HCT116 (cell line): ENCODE results near the gene RGMB. TPM values are rescaled to one million over a fixed set of nuclear protein-coding genes. Genes with fewer than 3 reads are reported as not detected.

Experiments
- ATAC-seq: fragments of 200-7000 bp; cut with Tn5 transposase; 2 replicates; pipeline ENCODE4 v1.9.1; 2020; ENCODE audit warnings: mild to moderate bottlenecking, moderate library complexity
- BruUV-seq: library from RNA; stranded (reverse); fragments of 400-500 nt; replicated peaks from 2 replicates; lab custom pipeline; 2021; lab: Mats Ljungman, UMichigan
- CTCF ChIA-PET: fragments of 300-600 bp; sonication (Branson Sonifier 250); formaldehyde crosslinking; loops from one replicate; lab custom pipeline; 2021; ENCODE audit warnings: antibody characterized with exemption; lab: Charles Lee
- POLR2A ChIA-PET: fragments of 300-600, 350-600 bp; sonication (Branson Sonifier 250); formaldehyde crosslinking; loops from one replicate; lab custom pipeline; 2021; ENCODE audit warnings: antibody characterized with exemption; lab: Charles Lee
- RAD21 ChIA-PET, 2 experiments: fragments of 300-600 bp; sonication (Branson Sonifier 250); formaldehyde crosslinking; loops; one replicate each; lab custom pipeline; 2023; ENCODE audit warnings: low total read pairs in 2 of 2; ENCODE audit not compliant: uncharacterized antibody in 2 of 2, unreplicated experiment in 2 of 2, low non-redundant PET in 1 of 2; lab: Charles Lee
- DNase-seq: peaks from one replicate; pipeline ENCODE4 v3.0.0-alpha.2; 2010; ENCODE audit warnings: low read depth, low spot score
- H2AFZ ChIP-seq: fragments of 200-600 bp; shearing (Covaris generic), sonication (generic); 2 replicates; pipeline ENCODE4 v1.6.1; 2017; ENCODE audit warnings: low read depth, mixed run types, mixed read lengths, antibody characterized with exemption, low read length; ENCODE audit not compliant: poor library complexity, severe bottlenecking
- H3K27ac ChIP-seq: 2 replicates; pipeline ENCODE4 v1.5.1; 2012; ENCODE audit warnings: low read depth, low read length
- H3K27me3 ChIP-seq: fragments of 200-600 bp; sonication (generic); 2 replicates; pipeline ENCODE4 v1.6.1; 2016; ENCODE audit warnings: mixed run types, low read length, mixed read lengths; ENCODE audit not compliant: insufficient read depth
- H3K36me3 ChIP-seq, 2 experiments: fragments of 200-500 bp in 1 of 2; fragments of 200-600 bp in 1 of 2; sonication (Bioruptor generic) in 1 of 2; sonication (generic) in 1 of 2; 2 replicates each; pipeline versions ENCODE4 v1.5.1 to v1.6.1; 2014 to 2016; ENCODE audit warnings: low read length in 2 of 2, inconsistent platforms in 1 of 2, mixed read lengths in 1 of 2, mixed run types in 1 of 2; ENCODE audit not compliant: insufficient read depth in 2 of 2, control insufficient read depth in 1 of 2
- H3K4me1 ChIP-seq, 2 experiments: fragments of 200-600 bp in 1 of 2; sonication (generic) in 1 of 2; 2 replicates each; pipeline versions ENCODE4 v1.5.1 to v1.6.1; 2012 to 2017; ENCODE audit warnings: low read length in 2 of 2, inconsistent platforms in 1 of 2, mild to moderate bottlenecking in 1 of 2, mixed read lengths in 1 of 2, mixed run types in 1 of 2, moderate library complexity in 1 of 2; ENCODE audit not compliant: insufficient read depth in 2 of 2, control insufficient read depth in 1 of 2
- H3K4me2 ChIP-seq: fragments of 200-600 bp; sonication (generic); 2 replicates; pipeline ENCODE4 v1.6.1; 2017; ENCODE audit warnings: mixed run types, low read length, mixed read lengths
- H3K4me3 ChIP-seq, 2 experiments: fragments of 200-600 bp in 1 of 2; sonication (generic) in 1 of 2; replicated peaks in 1 of 2; 2 replicates each; pipeline ENCODE4 v1.5.1; 2011 to 2016; ENCODE audit warnings: low read length in 2 of 2, control low read depth in 1 of 2, low read depth in 1 of 2, mild to moderate bottlenecking in 1 of 2, mixed read lengths in 1 of 2, mixed run types in 1 of 2
- H3K79me2 ChIP-seq: fragments of 200-600 bp; sonication (generic); 2 replicates; pipeline ENCODE4 v1.6.1; 2017; ENCODE audit warnings: mild to moderate bottlenecking, mixed run types, low read length, moderate library complexity, mixed read lengths; ENCODE audit not compliant: insufficient read depth
- H3K9ac ChIP-seq: fragments of 200-600 bp; sonication (generic); 2 replicates; pipeline ENCODE4 v1.6.1; 2016; ENCODE audit warnings: low read length, mixed read lengths
- H3K9me2 ChIP-seq: fragments of 200-600 bp; sonication (generic), shearing (Covaris generic); 2 replicates; pipeline ENCODE4 v1.6.1; 2017; ENCODE audit warnings: mixed run types, mild to moderate bottlenecking, moderate library complexity; ENCODE audit not compliant: insufficient read depth
- H3K9me3 ChIP-seq, 2 experiments: fragments of 200-500 bp in 1 of 2; fragments of 200-600 bp in 1 of 2; sonication (Bioruptor generic) in 1 of 2; sonication (generic) in 1 of 2; 2 replicates each; pipeline ENCODE4 v1.6.1; 2014 to 2017; ENCODE audit warnings: low read length in 2 of 2, mixed read lengths in 2 of 2, inconsistent platforms in 1 of 2, low read depth in 1 of 2, mild to moderate bottlenecking in 1 of 2, mixed run types in 1 of 2, moderate library complexity in 1 of 2; ENCODE audit not compliant: control insufficient read depth in 1 of 2, insufficient read depth in 1 of 2
- H4K20me1 ChIP-seq: fragments of 200-600 bp; sonication (generic), shearing (Covaris generic); 2 replicates; pipeline ENCODE4 v1.6.1; 2017; ENCODE audit warnings: mixed run types, mild to moderate bottlenecking, moderate library complexity; ENCODE audit not compliant: insufficient read depth
- CEBPB ChIP-seq: IDR thresholded peaks from 2 replicates; pipeline ENCODE4 v1.6.1; 2012; ENCODE audit warnings: low read depth
- EGR1 ChIP-seq: IDR thresholded peaks from 2 replicates; pipeline ENCODE4 v1.6.1; 2012; ENCODE audit warnings: low read depth
- EZH2 ChIP-seq: fragments of 200-600 bp; sonication (generic); IDR thresholded peaks from 2 replicates; pipeline ENCODE4 v1.6.1; 2017; ENCODE audit warnings: antibody characterized with exemption, mixed run types
- EZH2phosphoT487 ChIP-seq: fragments of 200-600 bp; IDR thresholded peaks from 2 replicates; pipeline ENCODE4 v1.6.1; 2018; ENCODE audit warnings: antibody characterized with exemption, borderline replicate concordance
- FOSL1 ChIP-seq: IDR thresholded peaks from 2 replicates; pipeline ENCODE4 v1.6.1; 2012; ENCODE audit warnings: low read depth
- RAD21 ChIP-seq: IDR thresholded peaks from 2 replicates; pipeline ENCODE4 v1.6.1; 2012; ENCODE audit warnings: low read depth, mild to moderate bottlenecking
- SRF ChIP-seq: IDR thresholded peaks from 2 replicates; pipeline ENCODE4 v1.6.1; 2012; ENCODE audit warnings: low read depth
- TCF7L2 ChIP-seq: IDR thresholded peaks from 2 replicates; pipeline ENCODE4 v1.7.0; 2011; ENCODE audit warnings: borderline replicate concordance, inconsistent platforms; ENCODE audit not compliant: insufficient read depth, insufficient read length; ENCODE audit errors: extremely low read depth
- YY1 ChIP-seq: IDR thresholded peaks from 2 replicates; pipeline ENCODE4 v1.6.1; 2011; ENCODE audit warnings: low read length, low read depth, moderate library complexity, mild to moderate bottlenecking; ENCODE audit not compliant: insufficient replicate concordance; ENCODE audit errors: extremely low read depth
- ZNF274 ChIP-seq: fragments of 200-500 bp; sonication (Bioruptor generic); IDR thresholded peaks from 2 replicates; pipeline ENCODE4 v1.6.1; 2014; ENCODE audit warnings: mild to moderate bottlenecking, low read depth, low read length, inconsistent platforms
- intact Hi-C: fragments of 100-400 bp; cut with micrococcal nuclease; formaldehyde crosslinking; loops from 2 replicates; pipeline ENCODE4 v1.10.0; 2022
- total RNA-seq: library from RNA; stranded (reverse); gene quantifications from one replicate; pipeline ENCODE4 v1.2.1, GENCODE V29; 2021; ENCODE audit not compliant: unreplicated experiment
- TF ChIP-seq, protein P1 (sequence below): IDR thresholded peaks from 2 replicates; pipeline ENCODE4 v1.6.1; 2012; ENCODE audit warnings: low read depth

RGMB gene
- total RNA-seq, 1 experiment from 2014 or later, result 18.3 TPM

DNA sequence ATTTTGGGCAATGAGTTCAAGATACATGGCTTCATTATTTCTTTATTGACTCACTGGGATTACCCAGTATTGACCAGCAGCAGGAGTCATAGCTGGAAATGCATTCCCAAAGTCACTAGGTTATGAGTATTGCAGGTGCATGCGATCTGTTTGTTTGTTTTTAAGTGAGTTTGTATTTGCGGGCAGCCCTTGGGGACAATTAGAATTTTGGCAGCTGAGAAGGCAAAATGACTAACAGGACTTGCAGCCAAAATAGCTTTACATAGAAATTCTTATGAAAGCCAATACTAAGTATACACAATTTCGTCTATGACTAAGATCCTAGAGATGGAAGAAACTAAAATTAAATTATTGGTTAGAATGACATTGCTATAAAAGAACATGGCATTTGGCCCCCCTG, 18.1 kb upstream of the RGMB start:
- no peaks in the 10 kb centered on the region for H3K9me3 ChIP-seq
- BruUV-seq, result no TSS peak
- ChIA-PET POLR2A (interaction anchor here (1.0 kb wide), 1 partner anchor 13 kb away, joined by 3 read pairs; no protein-coding TSS in a partner anchor), RAD21 (no interaction called here)
- intact Hi-C loops, result no loop called here
- H2AFZ ChIP-seq, result no peak overlapping the region
- no peak overlapping the region for H3K27ac ChIP-seq
- H3K36me3 ChIP-seq, result no peaks in the 10 kb centered on the region
- no peaks in the 10 kb centered on the region for H3K4me1 ChIP-seq
- no peaks in the 10 kb centered on the region for H4K20me1 ChIP-seq
- no peak for DNase-seq
- H3K4me2 ChIP-seq, result no peak overlapping the region
- no peaks in the 10 kb centered on the region for H3K9me2 ChIP-seq
- H3K79me2 ChIP-seq, result no peaks in the 10 kb centered on the region
- no peak overlapping the region for H3K9ac ChIP-seq
- no peak overlapping the region for H3K4me3 ChIP-seq
- TF ChIP-seq YY1, result no peak
- no peak for TF ChIP-seq EGR1
- no peak for TF ChIP-seq SRF
- TF ChIP-seq, protein P1, sequence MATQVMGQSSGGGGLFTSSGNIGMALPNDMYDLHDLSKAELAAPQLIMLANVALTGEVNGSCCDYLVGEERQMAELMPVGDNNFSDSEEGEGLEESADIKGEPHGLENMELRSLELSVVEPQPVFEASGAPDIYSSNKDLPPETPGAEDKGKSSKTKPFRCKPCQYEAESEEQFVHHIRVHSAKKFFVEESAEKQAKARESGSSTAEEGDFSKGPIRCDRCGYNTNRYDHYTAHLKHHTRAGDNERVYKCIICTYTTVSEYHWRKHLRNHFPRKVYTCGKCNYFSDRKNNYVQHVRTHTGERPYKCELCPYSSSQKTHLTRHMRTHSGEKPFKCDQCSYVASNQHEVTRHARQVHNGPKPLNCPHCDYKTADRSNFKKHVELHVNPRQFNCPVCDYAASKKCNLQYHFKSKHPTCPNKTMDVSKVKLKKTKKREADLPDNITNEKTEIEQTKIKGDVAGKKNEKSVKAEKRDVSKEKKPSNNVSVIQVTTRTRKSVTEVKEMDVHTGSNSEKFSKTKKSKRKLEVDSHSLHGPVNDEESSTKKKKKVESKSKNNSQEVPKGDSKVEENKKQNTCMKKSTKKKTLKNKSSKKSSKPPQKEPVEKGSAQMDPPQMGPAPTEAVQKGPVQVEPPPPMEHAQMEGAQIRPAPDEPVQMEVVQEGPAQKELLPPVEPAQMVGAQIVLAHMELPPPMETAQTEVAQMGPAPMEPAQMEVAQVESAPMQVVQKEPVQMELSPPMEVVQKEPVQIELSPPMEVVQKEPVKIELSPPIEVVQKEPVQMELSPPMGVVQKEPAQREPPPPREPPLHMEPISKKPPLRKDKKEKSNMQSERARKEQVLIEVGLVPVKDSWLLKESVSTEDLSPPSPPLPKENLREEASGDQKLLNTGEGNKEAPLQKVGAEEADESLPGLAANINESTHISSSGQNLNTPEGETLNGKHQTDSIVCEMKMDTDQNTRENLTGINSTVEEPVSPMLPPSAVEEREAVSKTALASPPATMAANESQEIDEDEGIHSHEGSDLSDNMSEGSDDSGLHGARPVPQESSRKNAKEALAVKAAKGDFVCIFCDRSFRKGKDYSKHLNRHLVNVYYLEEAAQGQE, result no peak
- TF ChIP-seq RAD21, result no peak
- TF ChIP-seq EZH2, result no peak
- no peak for TF ChIP-seq TCF7L2
- no peak for TF ChIP-seq FOSL1
- TF ChIP-seq ZNF274, result no peak
- TF ChIP-seq CEBPB, result no peak
- no peak for TF ChIP-seq EZH2phosphoT487
- TF ChIP-seq, all 23 proteins: peak for 0
- no peak for ATAC-seq
- H3K27me3 ChIP-seq, result no peaks in the 10 kb centered on the region
- CTCF ChIA-PET, result interaction anchor here (3.2 kb wide), 1 partner anchor 13 kb away, joined by 15 read pairs; no protein-coding TSS in a partner anchor
